ENCODE results near the gene TRIM50.
"Not testable (repeated sequence)": the region's sequence is repeated elsewhere in the genome, so short reads cannot be mapped to it uniquely, and the experiment has no call there.

Gene TRIM50

DNA sequence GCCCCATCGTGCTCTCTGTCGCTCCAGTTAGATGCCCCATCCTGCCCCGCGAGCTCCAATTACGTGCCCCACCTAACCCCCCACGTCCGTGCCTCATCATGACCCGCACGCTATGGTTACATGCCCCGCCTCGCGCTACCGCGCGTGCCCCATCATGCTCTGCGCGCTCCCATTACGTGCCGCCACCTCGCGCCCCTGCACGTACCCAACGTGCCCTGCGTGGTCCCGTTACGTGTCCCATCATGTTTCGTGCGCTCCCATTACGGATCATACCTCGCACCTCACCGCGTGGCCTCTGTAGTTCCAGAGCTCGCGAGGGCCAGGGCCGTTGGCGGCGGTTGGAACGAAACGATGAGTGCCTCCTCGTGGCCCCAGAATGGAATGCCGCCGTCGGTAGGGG lies at the start of gene TRIM50, which contains the start of gene FKBP6:
Gene TRIM50 (minus strand): TSS at position 161 of the 400 bp plus-strand sequence. CDS start 3,295 bp downstream, outside the sequence.
Gene FKBP6 (plus strand): TSS at position 240 of the 400 bp plus-strand sequence. CDS start 268 bp downstream, outside the sequence.
- DNase-seq: not testable (repeated sequence)

DNA sequence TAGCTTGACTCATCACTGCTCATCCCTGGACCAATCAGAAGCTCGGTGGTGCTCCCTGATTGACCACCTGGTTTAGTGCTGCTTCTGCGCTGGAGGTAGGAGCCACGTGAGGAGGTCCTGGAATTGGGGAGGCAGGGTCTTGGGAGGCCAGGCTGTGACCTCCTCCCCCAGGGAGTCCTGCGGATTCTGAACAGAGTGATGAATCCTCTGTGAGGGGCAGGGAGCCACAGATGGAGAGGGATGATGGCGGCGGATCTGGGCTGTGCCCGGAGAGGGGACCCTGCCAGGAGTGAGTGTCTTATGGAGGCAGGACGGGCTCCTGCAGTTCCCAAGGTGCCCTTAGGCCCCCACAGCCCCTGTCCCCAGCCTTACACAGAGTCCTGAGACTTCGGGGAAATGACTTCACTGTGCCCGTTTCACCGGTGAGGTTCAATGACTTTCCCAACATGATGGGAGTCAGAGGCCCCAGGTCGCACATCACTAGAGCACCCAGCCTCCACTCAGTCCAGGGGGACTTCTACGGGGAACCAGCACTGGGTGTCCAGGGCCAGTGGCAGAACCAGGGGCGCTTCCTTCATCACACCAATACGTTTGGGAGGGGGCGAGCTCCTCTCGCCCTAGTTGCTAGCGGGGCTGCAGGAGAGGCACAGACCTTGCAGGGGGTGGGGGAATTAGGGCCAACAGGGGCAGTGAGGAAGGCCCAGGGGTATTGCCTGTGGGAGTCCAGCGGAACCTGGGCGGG lies 49.0 kb upstream of the TRIM50 start:
- DNase-seq: no peak

DNA sequence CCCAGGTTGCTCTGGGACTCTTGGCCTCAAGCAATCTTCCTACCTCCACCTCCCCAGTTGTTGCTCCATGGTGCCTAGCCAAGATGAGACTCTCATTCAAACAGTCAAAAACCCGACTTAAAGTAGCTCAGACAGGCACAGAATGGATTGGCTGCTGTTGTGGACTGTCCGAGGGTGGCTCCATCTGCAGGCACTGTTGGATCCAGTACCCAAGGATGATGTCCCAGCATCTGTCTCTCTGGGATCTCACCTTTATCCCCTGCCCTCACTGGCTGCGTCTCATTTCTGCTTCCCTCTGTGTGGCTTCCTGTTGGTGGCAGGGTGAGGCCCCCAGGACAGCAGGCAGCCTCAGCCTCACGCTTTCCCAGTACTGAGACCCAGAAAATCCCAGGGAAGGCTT lies 48.4 kb upstream of the TRIM50 start:
- DNase-seq: not testable (repeated sequence)

DNA sequence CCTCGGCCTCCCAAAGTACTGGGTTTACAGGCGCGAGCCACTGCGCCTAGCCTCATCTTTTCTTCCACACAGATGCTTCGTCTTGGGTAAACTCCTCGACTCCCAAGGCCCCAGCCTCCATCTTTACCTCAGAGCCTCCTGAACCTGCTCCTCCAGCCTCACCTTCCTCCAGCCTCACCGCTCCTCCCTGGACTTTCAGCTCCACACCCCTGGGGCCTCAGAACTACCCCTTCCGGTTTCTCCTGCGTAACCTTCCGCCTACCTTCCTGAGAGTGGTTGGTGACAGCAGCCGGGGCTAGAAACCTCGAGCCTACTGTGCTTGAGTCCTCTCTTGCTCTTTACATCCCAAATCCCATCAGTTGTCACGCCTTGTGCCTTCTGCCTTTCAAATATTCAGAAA lies 45.9 kb upstream of the TRIM50 start:
- no peak for DNase-seq

DNA sequence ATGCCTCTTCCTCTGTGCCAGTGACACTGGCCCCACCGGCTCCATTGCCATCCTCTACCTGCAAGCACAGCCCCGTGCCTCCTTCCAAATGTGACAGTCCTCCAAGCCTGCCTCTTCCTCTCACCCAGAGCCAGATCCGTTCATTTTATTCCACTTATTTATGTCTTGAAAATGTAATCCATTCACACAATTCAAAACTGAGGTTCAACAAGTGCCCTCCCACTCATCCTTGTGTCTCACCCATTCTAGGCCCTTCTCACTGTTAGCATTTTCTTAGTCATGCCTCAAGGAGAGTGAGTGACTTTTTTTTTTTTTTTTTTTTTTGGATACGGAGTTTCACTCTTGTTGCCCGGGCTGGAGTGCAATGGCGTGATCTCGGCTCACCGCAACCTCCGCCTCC lies 41.7 kb upstream of the TRIM50 start:
- no peak for DNase-seq

DNA sequence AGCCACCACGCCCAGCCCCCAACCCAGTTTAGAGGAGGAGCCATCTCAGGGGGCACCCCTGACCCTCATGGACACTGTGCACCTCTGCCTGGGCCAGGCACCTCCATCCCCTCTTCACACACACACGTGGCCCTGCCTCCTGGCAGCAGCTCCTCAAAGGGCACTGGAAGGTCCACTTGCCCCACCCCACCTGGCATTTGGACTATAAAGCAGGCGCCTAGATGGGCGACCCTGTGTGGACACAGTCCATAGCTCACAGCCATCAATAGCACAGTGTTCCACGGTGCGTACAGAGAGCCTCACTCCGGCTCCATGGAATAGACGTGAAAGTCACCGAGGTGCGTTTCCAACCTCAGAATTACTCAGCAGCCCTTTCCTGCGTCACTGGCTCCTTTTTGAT lies 41.1 kb upstream of the TRIM50 start:
- no peak for DNase-seq

DNA sequence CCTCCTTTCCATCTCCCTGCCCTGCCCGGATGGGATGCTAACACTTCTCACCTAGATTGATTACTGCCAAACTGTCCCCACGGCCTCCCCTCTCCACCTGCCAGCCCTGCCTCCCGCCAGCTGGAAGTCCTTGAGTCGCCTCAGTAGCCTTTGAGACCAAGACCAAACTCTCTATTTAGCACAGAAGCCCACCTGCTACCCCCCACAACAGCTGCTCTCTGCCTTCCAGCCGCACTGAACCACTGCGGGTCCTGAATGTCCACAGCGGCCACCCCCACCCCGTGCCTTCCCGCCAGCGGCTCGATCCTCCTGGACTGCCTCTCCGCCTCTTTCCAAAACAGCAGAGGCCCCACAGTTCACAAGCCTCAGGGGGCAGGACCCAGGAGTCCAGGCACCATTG lies 39.1 kb upstream of the TRIM50 start:
- no peak for DNase-seq

DNA sequence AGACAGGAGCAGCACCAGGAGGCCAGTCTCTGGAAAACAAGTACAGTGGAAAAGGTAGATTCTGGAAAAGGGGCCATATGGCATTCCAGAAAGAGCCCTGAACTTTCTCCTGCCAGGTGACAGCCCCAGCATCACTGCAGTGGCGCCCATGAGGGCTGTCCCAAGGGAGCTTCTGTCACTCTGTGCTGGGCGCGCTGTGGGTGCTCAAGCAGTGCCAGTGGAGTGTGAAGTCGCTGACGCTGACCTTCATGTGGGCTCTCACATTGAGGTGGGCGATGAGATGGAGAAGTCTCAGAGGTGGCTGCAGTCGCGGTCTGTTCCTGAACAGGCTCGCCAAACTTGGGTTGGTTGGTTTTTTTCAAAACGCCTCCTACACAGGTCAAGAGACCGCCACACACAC lies 38.2 kb upstream of the TRIM50 start:
- DNase-seq: no peak

DNA sequence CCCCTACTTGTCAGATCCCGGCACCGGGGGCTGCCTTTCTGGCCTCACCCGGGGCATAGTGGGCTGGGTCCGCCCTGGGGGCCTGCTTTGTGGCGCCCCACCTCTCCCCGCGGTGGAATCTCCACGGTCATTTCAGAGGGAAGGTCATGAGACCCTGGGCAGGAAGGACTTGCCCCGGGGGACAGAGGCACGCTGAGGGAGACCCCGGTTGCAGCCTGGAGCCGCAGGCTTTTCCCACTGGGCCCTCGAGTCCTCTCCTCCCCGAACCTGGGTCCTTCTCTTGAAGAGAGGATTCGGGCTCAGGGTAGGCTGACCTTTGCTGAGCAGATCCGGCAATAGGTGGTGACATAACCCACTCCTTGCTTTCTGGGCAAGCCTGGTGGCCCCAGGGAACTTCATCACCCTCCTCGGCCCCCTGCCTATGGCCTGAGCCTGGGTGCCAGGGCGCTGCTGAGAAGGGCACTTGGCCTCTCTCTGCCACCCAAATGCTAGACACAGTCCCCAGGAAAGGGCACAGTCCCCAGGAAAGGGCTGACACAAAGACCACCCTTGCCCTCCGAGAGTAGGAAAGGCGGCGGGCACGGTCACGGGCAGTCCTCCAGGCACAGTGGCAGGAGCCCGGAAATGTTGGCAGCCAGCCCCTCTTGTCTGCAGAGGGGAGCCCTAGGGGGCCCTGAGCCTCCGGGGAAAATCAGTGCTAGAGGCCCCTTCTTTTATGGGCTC lies 36.3 kb upstream of the TRIM50 start:
- DNase-seq: no peak

DNA sequence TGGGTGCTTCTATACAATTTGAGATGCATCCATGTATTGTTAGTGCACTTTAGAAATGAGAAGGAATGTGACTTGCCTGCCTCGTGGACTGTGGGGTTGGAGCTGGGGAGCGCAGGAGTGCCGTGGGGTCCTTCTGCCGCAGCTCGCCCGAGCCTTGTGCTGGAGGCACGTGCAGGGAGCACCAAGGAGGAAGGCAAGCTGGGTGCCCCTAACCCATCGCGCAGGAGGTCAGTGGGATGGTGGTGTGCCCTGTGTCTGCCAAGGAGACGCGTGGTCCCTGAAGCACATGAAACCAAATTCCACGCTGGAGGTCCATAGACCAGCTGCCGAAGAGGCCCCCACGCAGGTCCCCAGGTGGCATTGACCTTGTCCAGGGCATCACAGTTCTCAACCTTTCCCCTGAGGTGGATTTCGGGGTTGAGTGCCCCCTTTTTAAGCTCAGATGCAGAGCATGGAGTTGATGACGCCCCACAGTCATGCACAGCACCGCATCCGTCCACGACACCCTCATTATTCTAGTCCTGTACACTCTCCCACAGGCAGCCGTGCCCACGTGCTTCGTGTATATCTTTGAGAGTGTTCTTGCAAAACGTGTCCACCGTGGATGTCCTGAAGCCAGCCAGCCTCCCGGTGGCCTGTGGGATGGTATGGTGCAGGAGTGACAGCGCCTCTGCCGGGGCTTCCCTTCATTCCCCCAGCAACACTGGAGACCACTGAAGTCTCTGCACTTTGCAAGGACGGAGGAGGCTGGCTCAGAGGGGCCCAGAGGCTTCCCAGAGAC lies 35.5 kb upstream of the TRIM50 start:
- DNase-seq: no peak

DNA sequence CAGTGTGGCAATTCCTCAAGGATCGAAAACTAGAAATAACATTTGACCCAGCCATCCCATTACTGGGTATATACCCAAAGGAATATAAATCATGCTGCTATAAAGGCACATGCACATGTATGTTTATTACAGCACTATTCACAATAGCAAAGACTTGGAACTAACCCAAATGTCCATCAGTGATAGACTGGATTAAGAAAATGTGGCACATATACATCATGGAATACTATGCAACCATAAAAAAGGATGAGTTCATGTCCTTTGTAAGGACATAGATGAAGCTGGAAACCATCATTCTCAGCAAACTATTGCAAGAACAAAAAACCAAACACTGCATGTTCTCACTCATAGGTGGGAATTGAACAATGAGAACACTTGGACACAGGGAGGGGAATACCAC lies 32.7 kb upstream of the TRIM50 start:
- DNase-seq: not testable (repeated sequence)

DNA sequence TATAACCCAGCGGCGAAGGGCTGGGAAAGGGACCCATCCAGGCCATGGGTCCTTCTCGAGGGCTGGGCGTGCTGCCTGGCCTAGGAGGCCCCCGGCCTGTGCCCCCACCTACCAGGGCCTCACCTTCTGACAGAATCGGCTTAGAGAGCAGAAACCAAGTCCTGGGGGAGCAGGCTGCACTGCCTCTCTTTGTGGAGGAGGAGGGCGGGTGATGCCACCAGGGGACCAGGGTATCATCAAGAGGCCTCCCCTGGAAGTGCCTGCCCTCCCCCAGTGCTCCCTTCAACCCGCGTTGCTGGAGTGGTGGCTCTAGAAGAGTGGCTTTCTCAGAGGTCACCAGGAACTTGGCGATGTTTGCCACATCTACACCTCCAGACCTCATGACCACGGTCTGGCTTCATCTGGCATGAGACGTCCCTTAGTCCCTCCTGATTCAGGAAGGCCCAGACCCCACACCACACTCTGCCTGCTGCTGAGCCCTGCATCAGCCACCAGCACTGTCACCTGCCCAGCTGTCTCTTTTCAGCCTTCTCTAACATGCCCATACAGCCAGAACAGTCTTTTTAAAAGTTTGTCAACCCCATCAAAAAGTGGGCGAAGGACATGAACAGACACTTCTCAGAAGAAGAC lies 32.0 kb upstream of the TRIM50 start:
- no peak for DNase-seq

DNA sequence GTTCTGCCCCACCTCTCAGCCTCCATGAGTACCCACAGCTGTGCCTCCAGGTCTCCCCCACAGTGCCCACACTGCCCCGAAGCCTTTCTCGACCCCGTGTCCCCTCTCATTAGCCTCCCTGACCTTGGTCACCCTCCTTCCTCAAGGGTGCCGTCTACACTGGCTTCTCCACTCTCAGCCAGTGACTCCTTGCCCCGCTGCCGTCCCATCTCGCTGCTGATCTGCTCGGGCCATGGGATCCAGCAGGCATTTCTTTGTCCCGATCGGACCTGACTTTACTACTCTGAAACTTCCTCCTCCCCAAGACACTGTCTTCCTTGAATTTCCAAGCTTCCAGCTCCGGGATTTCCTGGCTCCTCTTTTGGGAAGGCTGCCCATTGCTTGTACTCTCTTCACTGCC lies 31.4 kb upstream of the TRIM50 start:
- DNase-seq: no peak

DNA sequence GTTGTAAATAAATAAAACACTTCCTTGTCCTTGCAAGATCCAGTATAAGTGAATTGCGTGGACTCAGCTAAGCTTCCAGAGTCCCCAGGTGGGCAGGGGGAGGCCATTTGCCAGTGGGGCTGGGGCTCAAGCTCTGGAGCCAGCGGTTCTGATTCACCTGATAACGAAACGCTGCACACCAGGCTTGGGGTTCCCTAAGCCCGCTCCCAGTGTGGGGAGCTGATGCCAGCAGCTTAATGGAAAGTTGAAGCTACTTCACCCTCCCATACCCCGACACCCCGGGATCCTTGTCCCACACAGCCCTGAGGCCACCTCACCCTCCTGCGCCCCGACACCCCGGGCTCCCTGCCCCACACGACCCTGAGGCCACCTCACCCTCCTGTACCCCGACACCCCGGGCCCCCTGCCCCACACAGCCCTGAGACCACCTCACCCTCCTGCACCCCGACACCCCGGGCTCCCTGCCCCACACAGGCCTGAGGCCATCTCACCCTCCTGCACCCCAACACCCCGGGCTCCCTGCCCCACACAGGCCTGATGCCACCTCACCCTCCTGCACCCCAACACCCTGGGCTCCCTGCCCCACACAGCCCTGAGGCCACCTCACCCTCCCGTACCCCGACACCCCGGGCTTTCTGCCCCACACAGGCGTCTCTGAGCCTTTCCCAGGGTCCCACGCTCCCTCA lies 30.9 kb upstream of the TRIM50 start:
- no peak for DNase-seq

DNA sequence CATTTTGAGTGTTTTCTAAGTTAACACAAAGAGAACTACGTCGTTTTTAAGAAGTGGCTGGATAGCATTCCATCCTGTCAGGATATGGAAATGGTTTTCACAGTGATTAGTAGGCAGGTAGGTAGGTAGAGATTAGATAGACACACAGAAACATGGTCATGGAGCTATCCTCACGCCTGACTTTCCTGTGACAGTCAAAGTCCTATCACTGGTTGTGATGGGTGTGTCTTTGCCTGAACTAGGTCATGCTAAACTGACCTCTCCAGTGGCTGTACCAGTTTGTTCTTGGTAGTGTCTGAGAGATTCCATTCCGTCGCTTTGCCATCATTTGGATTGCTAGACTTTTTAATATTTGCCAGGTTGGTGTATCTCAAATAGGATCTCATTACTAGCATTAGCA lies 28.3 kb upstream of the TRIM50 start:
- no peak for DNase-seq

DNA sequence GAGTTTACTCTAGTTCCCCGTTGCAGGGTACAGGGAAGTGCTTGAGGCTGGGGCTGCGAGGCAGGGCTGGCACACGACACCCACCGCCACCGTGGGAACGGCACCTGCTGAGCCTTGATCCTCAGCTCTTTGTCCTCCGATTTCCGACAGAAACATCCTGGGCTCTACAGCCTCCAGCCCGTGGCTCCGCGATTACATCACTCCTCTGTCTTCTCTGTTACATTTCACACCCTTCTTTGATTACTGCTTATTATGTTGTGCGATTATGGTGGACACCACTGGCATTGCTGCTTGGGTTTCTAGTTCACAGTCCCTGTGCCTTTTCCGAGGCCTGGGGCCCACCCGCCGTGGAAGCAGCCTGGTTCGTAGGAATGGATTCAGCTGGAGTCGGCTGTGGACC lies 26.9 kb upstream of the TRIM50 start:
- DNase-seq: no peak

DNA sequence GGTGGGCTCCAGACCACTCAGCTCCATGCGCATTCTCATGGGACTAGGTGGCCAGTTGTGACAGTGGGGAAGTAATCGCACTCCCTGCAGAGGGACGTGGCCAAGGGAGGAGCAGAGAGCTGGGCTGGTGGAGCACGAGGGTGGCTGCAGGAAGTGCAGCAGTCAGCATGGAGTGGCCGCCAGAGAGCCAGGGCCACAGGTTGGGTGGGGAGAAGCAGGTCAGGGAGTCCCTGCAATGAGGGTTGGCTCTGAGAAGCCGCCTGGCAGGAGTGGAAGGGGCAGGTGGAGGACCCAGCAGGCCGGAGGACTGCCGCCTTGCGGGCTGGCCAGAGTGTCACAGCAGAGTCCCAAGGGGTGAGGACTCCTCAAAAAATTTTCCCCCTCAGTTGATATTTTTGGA lies 26.3 kb upstream of the TRIM50 start:
- DNase-seq: no peak

DNA sequence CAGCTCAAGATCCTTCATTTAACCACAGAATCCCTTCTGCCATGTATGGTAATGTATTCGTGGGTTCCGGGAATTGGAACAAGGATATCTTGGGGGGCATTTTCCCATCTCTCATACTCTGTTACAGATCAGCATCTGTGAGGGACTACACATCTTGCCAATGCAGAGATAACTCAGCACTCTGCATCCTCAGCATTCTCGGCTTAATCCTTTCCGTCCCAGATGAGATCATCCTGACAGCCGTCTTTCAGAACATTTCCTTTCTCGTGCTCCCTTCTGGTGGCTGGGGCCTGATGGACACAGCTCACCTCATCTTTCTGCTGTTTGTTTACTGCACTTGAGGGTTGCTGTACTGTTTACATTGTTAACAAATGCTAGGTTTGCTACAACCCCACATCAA lies 25.4 kb upstream of the TRIM50 start:
- DNase-seq: no peak

DNA sequence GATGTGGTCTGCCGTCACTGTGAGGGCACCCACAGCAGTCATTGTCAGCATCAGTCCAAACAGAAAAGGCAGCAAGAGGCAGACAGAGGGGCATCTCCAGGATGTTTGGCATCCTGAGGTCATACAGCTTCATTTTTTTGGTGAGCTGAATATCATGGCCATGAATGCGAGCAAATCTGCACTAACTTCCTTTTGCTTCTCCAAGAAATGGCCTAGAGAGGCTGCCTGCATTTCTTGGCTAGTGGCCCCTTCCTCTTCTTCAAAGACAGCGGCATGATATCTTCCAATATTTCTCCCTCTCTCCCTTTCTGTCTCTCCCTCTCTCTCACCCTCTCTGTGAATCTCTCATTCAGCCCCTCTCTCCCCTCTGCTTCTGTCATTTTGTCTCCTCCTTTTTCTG lies 24.9 kb upstream of the TRIM50 start:
- no peak for DNase-seq

DNA sequence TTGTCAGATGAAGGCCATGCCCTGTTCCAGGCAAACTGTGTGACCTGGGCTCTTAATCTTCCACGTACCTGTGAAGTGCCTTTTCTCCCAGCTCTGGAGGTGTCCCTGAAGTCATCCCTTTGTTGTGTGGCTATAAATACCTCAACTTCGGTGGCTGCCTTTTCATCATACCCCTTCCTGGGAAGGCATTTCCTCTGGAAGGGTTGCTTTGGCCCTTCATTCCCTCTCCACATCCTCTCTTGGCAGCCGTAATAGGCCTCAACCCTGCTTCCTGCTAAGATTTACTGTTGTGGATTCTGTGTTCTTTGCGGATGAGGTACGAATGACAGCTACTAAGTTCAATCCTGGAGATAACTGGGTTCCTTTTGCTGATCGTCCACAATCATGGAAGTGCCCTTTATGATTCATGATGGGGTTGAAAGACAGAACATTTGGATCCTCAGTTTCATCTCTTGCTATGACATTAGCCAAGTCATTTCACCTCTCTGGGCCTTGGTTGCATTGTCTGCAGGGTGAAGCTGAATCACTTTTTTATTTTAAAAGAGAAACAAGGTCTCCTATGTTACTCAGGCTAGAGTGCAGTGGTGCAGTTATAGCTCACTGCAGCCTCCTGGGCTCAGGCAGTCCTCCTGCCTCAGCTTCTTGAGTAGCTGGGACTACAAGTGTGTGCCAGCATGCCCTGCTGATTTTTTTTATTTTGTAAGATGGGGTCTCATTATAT lies 23.7 kb upstream of the TRIM50 start:
- no peak for DNase-seq

DNA sequence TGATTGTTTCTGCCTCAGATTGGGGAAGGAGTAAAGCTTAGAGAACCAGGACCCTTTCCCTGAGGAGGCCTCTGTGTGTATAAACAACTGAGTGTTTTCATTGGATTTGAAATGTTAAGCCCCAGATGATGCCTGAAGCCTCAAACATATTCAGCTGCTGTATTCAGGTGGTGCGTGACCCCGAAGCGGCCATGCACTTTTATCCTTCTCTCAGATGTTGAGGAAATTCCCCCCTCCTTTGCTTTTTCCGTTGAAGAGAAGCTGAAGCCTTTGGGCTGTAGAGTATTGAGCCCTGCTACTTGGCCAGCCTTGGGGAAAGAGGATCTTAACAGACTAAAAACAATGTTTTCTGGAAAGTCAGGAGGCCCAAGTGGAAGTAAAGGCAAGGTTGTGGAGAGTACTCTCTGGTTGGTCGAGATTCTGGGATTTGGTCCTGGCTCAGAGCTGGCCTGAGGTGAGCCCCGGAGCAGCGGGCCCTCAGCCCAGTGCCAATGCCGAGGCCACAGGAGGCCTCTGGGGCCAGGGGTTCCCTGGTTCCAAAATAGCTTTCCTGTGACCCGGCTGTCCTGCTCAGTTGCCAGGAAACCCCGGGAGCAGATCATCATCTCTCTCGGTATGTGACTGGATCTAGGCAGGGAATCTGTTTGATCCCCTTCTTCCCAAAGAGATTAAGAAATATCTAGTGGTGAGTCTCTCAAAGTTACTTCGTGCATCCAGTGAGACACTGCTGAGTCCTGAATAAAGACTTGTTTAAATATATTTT lies 22.6 kb upstream of the TRIM50 start:
- no peak for DNase-seq
